Natural killer cell treated with Interleukin-12 subunit alpha and Interleukin-12 subunit beta and Interleukin-15 and Interleukin-18, amount 100 ng/mL, for 72 hours (primary cell): ENCODE data around the gene GDE1. TPM values are rescaled to one million over a fixed set of nuclear protein-coding genes. Genes with fewer than 3 reads are reported as not detected.
"Not testable (repeated sequence)": the region's sequence is repeated elsewhere in the genome, so short reads cannot be mapped to it uniquely, and the experiment has no call there.

Experiments used
- ATAC-seq, 2 donors: fragments of 150-1000 bp; cut with Tn5 transposase in 1 of 2; sonication (Bioruptor Pico), chemical (Tn5 transposase) in 1 of 2; 2 replicates each; pipeline ENCODE4 v1.10.0; 2021
- DNase-seq: peaks from one replicate; pipeline ENCODE4 v3.0.0; 2022; ENCODE audit warnings: low spot score
- H3K27ac Mint-ChIP-seq, 2 donors: 1 replicate in 1 of 2; 2 replicates in 1 of 2; pipeline ENCODE4 v1.8.0; 2022; ENCODE audit warnings: mixed read lengths in 2 of 2, mild to moderate bottlenecking in 1 of 2, moderate library complexity in 1 of 2
- H3K27me3 Mint-ChIP-seq, 2 donors: 1 replicate in 1 of 2; 2 replicates in 1 of 2; pipeline ENCODE4 v1.8.0; 2022; ENCODE audit warnings: mixed read lengths in 2 of 2
- H3K36me3 Mint-ChIP-seq: one replicate; pipeline ENCODE4 v1.8.0; 2022; ENCODE audit warnings: mixed read lengths
- H3K4me1 Mint-ChIP-seq, 2 donors: 1 replicate in 1 of 2; 2 replicates in 1 of 2; pipeline ENCODE4 v1.8.0; 2022; ENCODE audit warnings: low read depth in 2 of 2, mixed read lengths in 2 of 2, mild to moderate bottlenecking in 1 of 2
- H3K4me3 Mint-ChIP-seq: one replicate; pipeline ENCODE4 v1.8.0; 2022; ENCODE audit warnings: mixed read lengths
- H3K9me3 Mint-ChIP-seq: 2 replicates; pipeline ENCODE4 v1.8.0; 2022; ENCODE audit warnings: mixed read lengths
- total RNA-seq, 2 donors: library from RNA; stranded (reverse); gene quantifications; one replicate each; pipeline ENCODE4 v1.2.3, GENCODE V29; 2022

The GDE1 gene, protein sequence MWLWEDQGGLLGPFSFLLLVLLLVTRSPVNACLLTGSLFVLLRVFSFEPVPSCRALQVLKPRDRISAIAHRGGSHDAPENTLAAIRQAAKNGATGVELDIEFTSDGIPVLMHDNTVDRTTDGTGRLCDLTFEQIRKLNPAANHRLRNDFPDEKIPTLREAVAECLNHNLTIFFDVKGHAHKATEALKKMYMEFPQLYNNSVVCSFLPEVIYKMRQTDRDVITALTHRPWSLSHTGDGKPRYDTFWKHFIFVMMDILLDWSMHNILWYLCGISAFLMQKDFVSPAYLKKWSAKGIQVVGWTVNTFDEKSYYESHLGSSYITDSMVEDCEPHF
- total RNA-seq, result 10 to 100 TPM; 26.6 to 29.3 TPM

DNA sequence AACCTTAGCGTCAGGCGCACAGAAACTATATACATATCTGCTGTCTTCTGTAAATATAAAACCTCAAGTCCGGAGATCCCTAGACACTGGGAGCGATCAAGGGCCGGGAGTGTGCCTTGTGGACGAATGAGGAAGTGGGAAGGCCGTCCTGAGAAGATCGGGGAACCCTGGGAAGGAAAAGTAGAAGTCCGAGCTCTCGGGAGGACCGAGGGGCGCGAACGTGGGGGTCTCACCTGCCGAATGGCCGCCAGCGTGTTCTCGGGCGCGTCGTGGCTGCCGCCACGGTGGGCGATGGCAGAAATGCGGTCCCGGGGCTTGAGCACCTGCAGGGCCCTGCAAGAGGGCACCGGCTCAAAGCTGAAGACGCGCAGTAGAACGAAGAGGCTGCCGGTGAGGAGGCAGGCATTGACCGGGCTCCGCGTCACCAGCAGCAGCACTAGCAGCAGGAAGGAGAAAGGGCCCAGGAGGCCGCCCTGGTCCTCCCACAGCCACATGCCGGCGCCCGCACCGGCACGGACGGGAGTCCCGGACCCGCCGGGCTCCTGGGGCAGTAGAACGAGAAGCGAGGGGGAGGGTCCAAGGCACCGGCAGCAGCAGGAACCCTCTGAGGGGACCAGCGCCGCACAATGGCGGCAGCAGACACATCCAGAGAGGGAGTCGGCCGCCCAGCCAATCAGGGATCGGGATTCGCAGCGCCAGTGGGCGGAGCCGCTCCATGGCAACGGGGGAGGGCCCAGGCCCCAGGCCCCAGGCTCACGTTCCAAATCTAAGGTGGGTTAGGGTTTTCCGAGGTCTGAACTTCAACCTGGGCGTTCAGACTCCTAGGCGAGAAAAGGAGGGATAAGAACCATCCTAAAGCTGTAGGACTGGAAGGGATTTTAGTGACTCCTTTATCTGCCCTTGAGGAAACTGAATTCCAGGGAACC, at the start of gene GDE1:
GDE1 (minus strand) TSS at position 628 of the 926 bp plus-strand sequence; CDS start at position 494, 134 bp downstream.
- DNase-seq (peak; percentile 95), ATAC-seq (peak; percentile 87 to 92)
- H3K27ac Mint-ChIP-seq, result peak within 1 kb of the TSS; percentile 85 to 96
- H3K9me3 Mint-ChIP-seq, result no peaks in the 10 kb centered on the region
- peaks cover 13% of the 10 kb centered on the region for H3K36me3 Mint-ChIP-seq
- no peaks in the 10 kb centered on the region for H3K27me3 Mint-ChIP-seq
- H3K4me3 Mint-ChIP-seq, result peak within 1 kb of the TSS; percentile 93
- H3K4me1 Mint-ChIP-seq, result peaks cover 38 to 54% of the 10 kb centered on the region in 2 donors

DNA sequence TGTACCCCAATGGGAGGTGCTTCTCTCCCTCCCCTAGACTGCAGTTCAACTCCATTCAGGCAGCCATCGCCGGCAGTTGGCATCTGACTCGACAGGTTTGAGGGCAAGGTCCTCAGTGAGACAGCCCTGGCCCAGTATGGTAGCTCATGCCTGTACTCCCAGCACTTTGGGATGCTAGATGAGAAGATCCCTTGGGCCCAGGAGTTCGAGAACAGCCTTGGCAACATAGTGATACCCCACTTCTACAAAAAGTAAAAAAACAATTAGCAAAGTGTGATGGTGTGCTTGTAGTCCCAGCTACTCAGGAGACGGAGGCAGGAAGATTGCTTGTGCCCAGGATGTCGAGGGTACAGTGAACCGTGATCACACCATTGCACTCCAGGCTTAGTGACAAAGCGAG, 45.7 kb upstream of the GDE1 start:
- Mint-ChIP-seq H3K36me3 (peaks cover 6% of the 10 kb centered on the region), H3K27ac (no peak overlapping the region)

DNA sequence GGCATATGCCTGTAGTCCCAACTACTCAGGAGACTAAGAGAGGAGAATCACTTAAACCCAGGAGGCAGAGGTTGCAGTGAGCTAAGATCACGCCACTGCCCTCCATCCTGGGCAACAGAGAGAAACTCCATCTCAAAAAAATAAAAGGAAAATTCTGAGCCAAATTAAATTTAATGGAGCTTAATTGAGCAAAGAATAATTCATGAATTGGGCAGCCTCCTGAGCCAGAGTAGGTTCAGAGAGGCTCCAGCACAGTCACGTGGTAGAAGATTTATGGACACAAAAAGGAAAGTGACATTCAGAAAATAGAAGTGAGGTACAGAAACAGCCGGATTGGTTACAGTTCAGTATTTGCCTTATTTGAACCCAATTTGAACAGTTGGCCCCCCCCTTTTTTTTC, 44.5 kb upstream of the GDE1 start:
- H3K36me3 Mint-ChIP-seq, result peaks cover 6% of the 10 kb centered on the region
- no peak overlapping the region for H3K4me3 Mint-ChIP-seq
- ATAC-seq, result no peak
- H3K27ac Mint-ChIP-seq, result no peak overlapping the region
- H3K9me3 Mint-ChIP-seq, result no peaks in the 10 kb centered on the region
- no peaks in the 10 kb centered on the region for H3K27me3 Mint-ChIP-seq
- no peaks in the 10 kb centered on the region for H3K4me1 Mint-ChIP-seq
- no peak for DNase-seq

More for the DNA sequence above, 45.7 kb upstream of the GDE1 start:
- no peaks in the 10 kb centered on the region for H3K9me3 Mint-ChIP-seq
- no peak overlapping the region for H3K4me3 Mint-ChIP-seq
- no peaks in the 10 kb centered on the region for H3K4me1 Mint-ChIP-seq
- H3K27me3 Mint-ChIP-seq, result no peaks in the 10 kb centered on the region
- ATAC-seq (no peak), DNase-seq (no peak)

DNA sequence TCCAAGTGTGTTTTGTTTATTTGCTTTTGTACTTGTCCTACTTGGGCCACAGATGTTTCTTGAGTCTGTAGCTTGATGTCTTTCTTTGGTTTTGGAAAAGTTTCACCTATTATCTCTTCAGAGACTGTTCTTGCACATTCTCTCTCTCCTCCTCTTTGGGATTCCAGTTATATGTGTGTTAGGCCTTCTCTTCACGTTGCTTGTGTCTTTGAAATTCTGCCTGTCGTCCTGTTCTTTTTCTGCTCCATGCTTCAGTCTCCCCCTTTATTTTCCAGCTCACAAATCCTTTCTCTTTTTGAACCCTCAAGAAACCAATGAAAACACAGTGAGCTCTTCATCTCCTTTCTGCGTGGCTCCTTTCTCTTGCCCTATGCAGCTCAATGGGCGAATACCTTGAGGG, 41.5 kb upstream of the GDE1 start:
- Mint-ChIP-seq H3K27me3 (no peaks in the 10 kb centered on the region), H3K36me3 (peaks cover 6% of the 10 kb centered on the region), H3K4me1 (no peaks in the 10 kb centered on the region), H3K4me3 (no peak overlapping the region), H3K9me3 (no peaks in the 10 kb centered on the region), H3K27ac (no peak overlapping the region)
- DNase-seq (no peak), ATAC-seq (no peak)

DNA sequence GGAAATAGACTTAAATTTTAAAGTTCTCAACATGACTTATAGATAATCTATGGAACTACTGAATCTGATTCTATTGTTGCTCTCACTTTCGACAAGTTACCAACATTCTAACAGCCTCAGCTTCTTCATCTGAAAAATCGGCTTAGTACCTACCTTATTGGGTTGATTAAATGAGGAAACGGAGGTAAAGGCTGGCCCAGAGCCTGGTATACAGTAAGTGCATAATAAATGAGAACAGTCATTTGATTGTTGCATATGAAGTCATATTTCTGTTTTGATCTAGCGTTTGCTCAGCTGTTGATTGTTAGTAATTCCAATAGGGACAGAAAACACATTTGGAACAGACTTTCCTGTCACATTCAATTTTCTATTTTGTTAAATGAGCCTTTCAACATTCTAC, 38.2 kb upstream of the GDE1 start:
- no peaks in the 10 kb centered on the region for H3K27me3 Mint-ChIP-seq
- no peak for DNase-seq
- peaks cover 12% of the 10 kb centered on the region in 2 donors for H3K4me1 Mint-ChIP-seq
- H3K9me3 Mint-ChIP-seq, result no peaks in the 10 kb centered on the region
- H3K27ac Mint-ChIP-seq, result no peak overlapping the region
- no peaks in the 10 kb centered on the region for H3K36me3 Mint-ChIP-seq
- no peak overlapping the region for H3K4me3 Mint-ChIP-seq
- no peak for ATAC-seq

DNA sequence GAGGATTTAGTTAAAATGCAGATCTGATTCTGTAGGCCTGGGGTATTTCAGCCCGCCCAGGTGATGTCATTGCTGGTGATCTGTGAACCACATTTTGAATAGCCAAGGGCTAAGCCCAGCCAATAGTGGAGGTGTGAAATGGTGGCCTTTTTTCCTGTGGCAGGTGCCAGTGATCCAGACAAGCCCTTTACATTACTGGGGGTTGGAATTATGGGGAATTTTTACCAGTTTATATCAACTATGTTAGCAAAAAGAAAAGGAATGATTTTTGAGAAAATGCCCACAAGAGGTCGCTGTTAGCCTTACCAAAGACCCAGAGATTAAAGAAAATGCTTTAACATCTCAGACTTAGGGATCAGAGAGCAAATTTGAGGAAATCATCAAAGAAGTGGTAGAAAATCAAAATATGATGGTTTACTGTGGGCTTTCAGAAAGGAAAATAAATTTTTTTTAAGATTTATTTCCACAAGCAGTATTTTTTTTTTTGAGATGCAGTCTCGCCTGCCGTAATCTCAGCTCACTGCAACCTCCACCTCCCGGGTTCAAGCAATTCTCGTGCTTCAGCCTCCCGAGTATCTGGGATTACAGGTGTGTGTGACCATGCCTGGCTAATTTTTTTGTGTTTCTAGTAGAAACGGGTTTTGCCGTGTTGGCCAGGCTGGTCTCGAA, 37.5 kb upstream of the GDE1 start:
- H3K4me1 Mint-ChIP-seq, result peaks cover 15 to 16% of the 10 kb centered on the region in 2 donors
- no peak overlapping the region for H3K27ac Mint-ChIP-seq
- ATAC-seq (no peak), DNase-seq (peak; percentile 61)
- no peak overlapping the region for H3K4me3 Mint-ChIP-seq
- H3K9me3 Mint-ChIP-seq, result no peaks in the 10 kb centered on the region
- H3K27me3 Mint-ChIP-seq, result no peaks in the 10 kb centered on the region
- H3K36me3 Mint-ChIP-seq, result no peaks in the 10 kb centered on the region

DNA sequence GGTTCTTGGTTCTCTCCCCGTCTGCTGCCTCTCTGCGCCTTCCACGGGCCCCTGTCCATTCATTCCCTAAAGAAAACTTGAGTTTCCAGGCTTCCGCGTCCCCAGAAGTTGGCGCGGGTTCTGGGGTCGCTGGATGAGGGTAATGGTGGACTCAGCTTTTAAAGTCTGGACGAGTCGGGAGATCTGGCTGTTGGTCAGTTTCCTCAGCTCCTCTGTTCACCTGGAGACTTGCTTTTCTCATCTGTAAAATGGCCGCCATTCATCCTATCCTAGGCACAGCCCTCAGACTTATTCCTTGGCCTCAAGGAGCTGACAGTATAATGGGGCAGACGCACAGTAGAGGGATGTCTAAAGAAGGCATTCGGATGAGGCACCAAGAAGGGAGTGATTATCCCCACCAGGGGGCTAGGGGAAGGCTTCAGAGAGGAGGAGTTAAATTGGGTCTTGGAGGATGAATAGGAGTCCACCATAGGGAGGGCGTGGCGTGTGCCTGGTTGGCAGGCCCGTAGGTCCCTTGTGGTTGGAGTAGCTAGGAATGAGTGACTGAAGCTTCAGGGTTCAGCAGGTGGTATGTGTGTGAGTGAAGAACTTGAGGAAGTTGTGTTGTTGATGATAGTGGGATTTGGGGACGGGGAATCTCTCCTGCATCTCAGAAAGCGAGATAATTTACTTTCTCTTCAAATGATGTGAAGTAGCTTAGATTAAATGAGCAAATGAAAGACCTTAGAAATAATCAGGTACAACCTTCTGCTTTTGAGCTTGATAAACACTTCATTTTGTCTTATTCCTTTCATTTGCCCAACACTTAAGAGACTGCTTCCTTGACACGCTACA, 34.3 kb upstream of the GDE1 start:
- Mint-ChIP-seq H3K36me3 (no peaks in the 10 kb centered on the region), H3K4me1 (peaks cover 15 to 16% of the 10 kb centered on the region in 2 donors), H3K27ac (peak overlapping the region; percentile 92 to 95), H3K4me3 (peak overlapping the region; percentile 96), H3K9me3 (no peaks in the 10 kb centered on the region), H3K27me3 (no peaks in the 10 kb centered on the region)
- DNase-seq, result no peak
- ATAC-seq, result no peak

DNA sequence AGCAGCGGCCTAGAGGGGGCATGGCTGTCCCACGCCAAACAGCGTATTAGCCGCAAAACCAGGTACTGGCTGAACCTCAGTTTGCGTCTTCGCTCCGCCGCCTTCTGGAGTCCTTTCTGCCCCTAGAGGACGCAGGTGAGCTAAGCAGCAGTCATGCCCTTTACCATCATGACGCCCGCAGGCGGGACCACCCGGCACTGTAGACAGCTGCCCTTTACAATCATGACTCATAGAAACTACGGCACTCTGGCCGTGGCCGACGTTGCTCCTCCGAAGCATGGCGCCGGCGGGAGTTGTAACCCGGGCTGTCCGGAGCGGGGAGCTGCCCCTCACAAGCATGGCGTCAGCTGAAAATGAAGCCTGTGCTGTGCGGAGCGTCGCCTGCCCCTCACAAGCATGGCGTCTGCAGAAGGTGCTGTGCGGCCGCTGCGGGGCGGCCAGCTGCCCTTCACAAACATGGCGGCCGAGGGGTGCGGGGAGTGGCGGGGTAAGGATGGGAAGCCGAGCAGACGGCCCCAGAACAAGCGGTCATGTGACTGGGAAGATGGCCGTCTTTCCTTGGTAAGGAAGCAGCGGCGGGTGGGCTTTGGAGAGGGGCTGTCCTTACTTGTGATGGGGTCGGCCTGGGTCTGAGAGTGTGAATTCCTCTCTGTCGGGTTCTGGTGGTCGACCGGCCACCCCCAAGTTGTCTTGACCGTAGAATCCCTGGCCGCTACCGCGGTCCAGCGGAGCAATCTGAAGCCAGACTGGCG, 33.5 kb upstream of the GDE1 start, which contains the start of gene VPS35L:
VPS35L (plus strand) TSS at position 518 of the 752 bp plus-strand sequence; CDS start at position 545, 27 bp downstream.
- H3K4me3 Mint-ChIP-seq, result peak within 1 kb of the TSS; percentile 96

DNA sequence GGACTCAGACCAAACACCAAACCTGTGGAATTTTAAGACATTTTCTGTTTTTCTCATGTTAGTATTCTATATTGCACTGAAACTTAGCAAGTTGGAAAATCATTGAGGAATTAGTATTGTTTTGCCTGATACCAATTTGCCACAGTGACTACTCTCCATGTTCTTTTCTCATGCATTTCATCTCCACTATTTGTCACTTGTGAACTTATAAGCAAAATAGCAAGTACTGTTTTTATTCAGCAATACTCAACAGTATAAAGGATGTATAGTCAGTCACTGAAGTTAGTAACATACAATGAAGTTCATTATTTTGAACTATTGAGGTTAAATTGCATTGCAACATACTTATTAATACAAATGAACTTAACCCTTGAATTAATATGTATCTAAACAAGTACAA, 27.8 kb upstream of the GDE1 start:
- Mint-ChIP-seq H3K9me3 (no peaks in the 10 kb centered on the region), H3K27ac (no peak overlapping the region), H3K36me3 (no peaks in the 10 kb centered on the region), H3K27me3 (no peaks in the 10 kb centered on the region), H3K4me1 (no peaks in the 10 kb centered on the region), H3K4me3 (no peak overlapping the region)
- no peak for DNase-seq
- ATAC-seq, result no peak

More for the DNA sequence above, 33.5 kb upstream of the GDE1 start, which contains the start of gene VPS35L:
- peaks cover 15 to 16% of the 10 kb centered on the region in 2 donors for H3K4me1 Mint-ChIP-seq
- H3K9me3 Mint-ChIP-seq, result no peaks in the 10 kb centered on the region
- no peaks in the 10 kb centered on the region for H3K27me3 Mint-ChIP-seq
- H3K36me3 Mint-ChIP-seq, result no peaks in the 10 kb centered on the region
- peak; percentile 99 for ATAC-seq
- peak; percentile 96 for DNase-seq
- peak within 1 kb of the TSS; percentile 92 to 95 for H3K27ac Mint-ChIP-seq

DNA sequence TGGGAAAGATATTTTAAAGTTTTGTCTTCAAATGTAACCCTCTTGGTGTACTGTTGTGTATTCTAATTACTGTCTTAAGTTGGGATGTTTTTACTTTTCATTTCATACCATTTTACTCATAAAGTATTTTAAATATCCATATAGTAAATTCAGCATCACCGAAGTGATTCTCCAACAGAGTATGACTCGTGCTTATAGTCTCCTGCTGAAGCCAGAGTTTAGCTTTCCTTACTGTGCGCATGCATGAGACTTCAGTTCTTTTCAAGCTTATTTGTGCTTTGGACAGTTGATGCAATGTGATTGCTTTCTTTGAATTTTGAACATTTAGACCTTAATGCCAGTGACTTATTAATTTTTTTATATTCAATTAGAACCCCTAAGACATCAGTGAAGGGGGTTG, 26.2 kb upstream of the GDE1 start:
- Mint-ChIP-seq H3K9me3 (no peaks in the 10 kb centered on the region), H3K36me3 (peaks cover 7% of the 10 kb centered on the region), H3K4me1 (no peaks in the 10 kb centered on the region), H3K27ac (no peak overlapping the region), H3K4me3 (no peak overlapping the region), H3K27me3 (no peaks in the 10 kb centered on the region)
- ATAC-seq, result no peak
- no peak for DNase-seq

DNA sequence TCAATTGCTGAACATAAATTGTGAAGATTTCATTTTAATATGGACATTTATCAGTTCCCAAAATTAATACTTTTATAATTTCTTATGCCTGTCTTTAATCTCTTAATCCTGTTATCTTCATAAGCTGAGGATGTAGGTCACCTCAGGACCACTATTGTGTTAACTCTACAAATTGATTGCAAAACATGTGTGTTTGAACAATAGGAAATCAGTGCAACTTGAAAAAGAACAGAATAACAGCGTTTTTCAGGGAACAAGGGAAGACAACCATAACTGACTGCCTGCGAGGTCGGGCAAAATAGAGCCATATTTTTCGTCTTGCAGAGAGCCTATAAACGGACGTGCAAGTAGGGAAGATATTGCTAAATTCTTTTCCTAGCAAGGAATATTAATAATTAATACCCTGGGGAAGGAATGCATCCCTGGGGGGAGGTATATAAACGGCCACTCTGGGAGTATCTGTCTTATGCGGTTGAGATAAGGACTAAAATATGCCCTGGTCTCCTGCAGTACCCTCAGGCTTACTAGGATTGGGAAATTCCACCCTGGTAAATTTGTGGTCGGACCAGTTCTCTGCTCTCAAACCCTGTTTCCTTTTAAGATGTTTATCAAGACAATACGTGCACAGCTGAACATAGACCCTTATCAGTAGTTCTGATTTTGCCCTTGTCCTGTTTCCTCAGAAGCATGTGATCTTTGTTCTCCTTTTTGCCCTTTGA, 21.5 kb upstream of the GDE1 start:
- not testable (repeated sequence) for H3K27ac Mint-ChIP-seq, ATAC-seq, H3K4me3 Mint-ChIP-seq, H3K4me1 Mint-ChIP-seq, H3K9me3 Mint-ChIP-seq, DNase-seq, H3K27me3 Mint-ChIP-seq
- H3K36me3 Mint-ChIP-seq, result peaks cover 30% of the 10 kb centered on the region
